Measurements from ENCODE around the gene HPSE2. TPM values are rescaled to one million over a fixed set of nuclear protein-coding genes. Genes with fewer than 3 reads are reported as not detected.

Gene HPSE2
- total RNA-seq, 1 experiment from 2014 or later: 0.20 TPM

DNA sequence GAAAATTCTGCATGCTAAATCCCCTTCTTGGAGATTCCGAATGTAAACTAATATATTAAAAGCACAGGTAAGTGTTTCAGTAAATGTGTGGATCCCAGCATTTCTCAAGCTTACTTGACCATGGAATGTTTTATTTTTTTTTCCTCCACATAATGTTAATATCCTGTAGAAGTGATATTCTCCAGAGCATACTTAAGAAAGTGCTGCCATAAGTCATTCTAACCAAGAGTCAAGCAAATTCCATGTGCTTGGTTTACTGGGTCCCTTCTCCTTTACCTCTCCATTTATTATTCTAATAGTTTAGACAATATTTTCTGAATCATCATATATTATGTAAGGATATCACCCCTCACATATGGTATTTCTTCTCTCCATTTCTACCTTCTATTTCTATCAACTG, 522.1 kb downstream of the HPSE2 start:
- no CpG with 5 or more reads among the region's 1 CpG for WGBS (ENCODE audit: extremely low coverage, insufficient read length, low lambda C conversion rate)
- H3K27ac Mint-ChIP-seq: no peak overlapping the region
- Histone ChIP-seq H3K79me2 (ENCODE audit: insufficient read depth, low read length) (no peaks in the 10 kb centered on the region), H2BK20ac (ENCODE audit: low read depth, low read length, poor library complexity, severe bottlenecking) (no peak overlapping the region), H4K8ac (replicated peaks; ENCODE audit: insufficient read length, low read depth, low read length) (no peak overlapping the region), H3K56ac (ENCODE audit: insufficient read length, low read depth, low read length) (no peak overlapping the region), H3K9me3 (ENCODE audit: control insufficient read depth, low read depth, low read length) (no peaks in the 10 kb centered on the region), H2AK5ac (ENCODE audit: insufficient read length, low read length) (no peak overlapping the region), H2BK15ac (ENCODE audit: low read depth, low read length) (no peak overlapping the region), H3K9ac (ENCODE audit: extremely low read depth, insufficient read length, low read length) (no peak overlapping the region), H3K27me3 (ENCODE audit: insufficient read depth, low read length) (no peaks in the 10 kb centered on the region), H3K27ac (ENCODE audit: insufficient read length, low read depth, low read length) (no peak overlapping the region), H3K23me2 (ENCODE audit: insufficient read length, low read depth, low read length, poor library complexity, severe bottlenecking) (no peaks in the 10 kb centered on the region), H2BK5ac (ENCODE audit: insufficient read length, low read length) (no peak overlapping the region), H3K14ac (ENCODE audit: insufficient read depth, low read length) (no peak overlapping the region), H2BK12ac (ENCODE audit: insufficient read length, low read depth, low read length) (no peak overlapping the region), H3K4ac (ENCODE audit: low read depth, low read length) (no peak overlapping the region), H3K4me1 (ENCODE audit: insufficient read depth, low read length) (no peaks in the 10 kb centered on the region), H3K79me1 (ENCODE audit: insufficient read depth, low read depth, low read length, poor library complexity, severe bottlenecking) (no peaks in the 10 kb centered on the region), H3K18ac (ENCODE audit: insufficient read length, low read depth, low read length) (no peak overlapping the region), H3K4me2 (ENCODE audit: insufficient read depth, insufficient read length, low read length) (no peak overlapping the region), H4K5ac (ENCODE audit: insufficient read length, low read depth, low read length) (no peak overlapping the region), H4K20me1 (ENCODE audit: control insufficient read depth, insufficient read depth, insufficient read length) (no peaks in the 10 kb centered on the region), H2BK120ac (ENCODE audit: low read depth, low read length, poor library complexity, severe bottlenecking) (no peak overlapping the region), H3T11ph (ENCODE audit: low read length) (no peak overlapping the region), H2AFZ (ENCODE audit: low read length) (no peak overlapping the region), H4K91ac (ENCODE audit: insufficient read length, low read depth, low read length) (no peak overlapping the region), H3K23ac (ENCODE audit: insufficient read length, low read depth, low read length) (no peak overlapping the region)
- no peak for DNase-seq
- TF ChIP-seq CTCF (conservative IDR thresholded peaks at IDR 0.05): no peak
- no peaks in the 10 kb centered on the region for H3K4me1 Mint-ChIP-seq
- H3K9me3 Mint-ChIP-seq: no peaks in the 10 kb centered on the region
- H3K27me3 Mint-ChIP-seq (ENCODE audit: low read depth): no peaks in the 10 kb centered on the region
- no peaks in the 10 kb centered on the region for H3K36me3 Mint-ChIP-seq (ENCODE audit: insufficient read depth in 1 of 3, low read depth in 3 of 3)
- no peak overlapping the region for H3K4me3 Mint-ChIP-seq
